AML-193 (cell line): ENCODE results near the gene RUBCNL.

Experiments used
- DNase-seq, 2 experiments: peaks; one replicate each; lab custom pipeline; 2025; lab: John Stamatoyannopoulos, UW

The RUBCNL gene

DNA sequence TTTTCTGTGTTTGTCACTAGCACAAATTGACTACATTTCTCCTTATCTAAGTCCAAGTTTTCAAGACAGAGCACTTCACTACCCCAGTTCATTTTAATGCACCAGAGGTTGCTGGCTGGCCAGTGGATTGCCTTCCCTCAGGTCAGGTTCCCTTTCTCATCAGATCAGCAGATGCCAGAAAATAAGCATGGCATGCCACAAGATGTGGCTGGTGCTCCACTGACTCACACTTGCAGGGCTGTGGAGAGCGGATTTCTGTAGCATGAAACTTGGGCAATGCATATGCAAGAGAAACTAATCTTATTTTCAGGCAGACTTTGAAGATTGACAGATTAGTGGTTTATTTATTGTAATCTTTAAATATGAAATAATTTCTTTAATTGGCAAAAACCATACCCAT, 79.5 kb downstream of the RUBCNL start:
- peak; percentile 20 to 22 for DNase-seq

DNA sequence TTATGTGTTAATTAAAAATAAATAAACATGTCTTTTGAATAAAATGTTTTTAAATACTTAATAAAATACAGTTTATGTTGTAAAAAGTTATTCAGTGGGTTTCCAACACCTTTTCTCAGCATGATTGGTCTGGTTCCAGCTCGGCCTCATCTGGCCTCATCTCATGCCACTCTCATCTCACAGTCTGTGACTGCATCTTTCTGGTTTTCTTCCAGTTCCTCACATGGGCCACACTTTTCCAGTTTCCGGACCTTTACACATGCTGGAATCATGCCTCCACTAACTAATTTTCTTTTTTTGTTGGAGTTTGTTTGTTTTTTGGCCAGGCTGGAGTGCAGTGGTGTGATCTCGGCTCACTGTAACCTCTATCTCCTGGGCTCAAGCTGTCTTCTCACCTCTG, 82.5 kb downstream of the RUBCNL start:
- no peak for DNase-seq

DNA sequence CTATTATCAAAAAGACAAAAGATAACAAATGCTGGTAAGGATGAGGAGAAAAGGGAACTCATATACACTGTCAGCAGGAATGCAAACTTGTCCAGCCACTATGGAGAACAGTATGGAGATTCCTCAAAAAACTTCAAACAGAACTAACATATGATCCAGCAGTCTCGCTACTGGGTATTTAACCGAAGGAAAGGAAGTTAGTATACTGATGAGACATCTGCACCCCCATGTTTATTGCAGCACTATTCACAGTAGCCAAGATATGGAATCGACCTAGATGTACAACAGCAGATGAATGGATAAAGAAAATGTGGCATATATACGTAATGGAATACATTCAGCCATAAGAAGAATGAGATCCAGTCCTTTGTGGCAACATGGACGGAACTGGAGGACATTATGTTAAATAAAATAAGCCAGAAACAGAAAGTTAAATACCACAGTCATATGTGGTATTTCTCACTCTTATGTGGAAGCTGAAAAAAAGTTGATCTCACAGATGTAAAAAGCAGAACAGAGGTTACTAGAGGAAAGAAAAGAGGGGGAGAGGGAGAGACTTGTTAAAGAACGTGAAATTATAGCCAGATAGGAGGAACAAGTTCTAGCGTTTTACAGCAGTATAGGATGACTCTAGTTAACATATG, 83.2 kb downstream of the RUBCNL start:
- DNase-seq: peak; percentile 76 to 77

DNA sequence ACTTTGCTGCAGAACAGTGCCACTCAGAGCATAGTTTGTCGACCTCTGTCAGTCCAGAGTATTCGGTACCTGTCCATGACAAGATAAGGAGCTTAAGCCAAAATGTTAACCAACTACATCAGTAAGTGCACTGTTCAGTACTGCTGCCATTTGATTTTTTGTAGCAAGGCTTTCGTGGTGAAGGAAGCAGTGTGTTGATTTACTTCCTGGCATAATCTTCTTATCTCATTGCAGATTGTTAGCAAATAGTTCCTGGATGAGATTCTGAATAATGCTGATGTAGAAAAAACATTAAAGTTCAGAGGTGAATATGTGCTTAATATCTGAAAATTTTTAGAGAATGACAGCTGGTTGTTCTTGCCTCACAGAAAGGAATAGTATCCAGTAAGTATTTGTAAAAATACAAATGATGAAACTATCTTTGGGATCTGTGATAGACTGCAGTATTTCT, 89.7 kb downstream of the RUBCNL start:
- DNase-seq: no peak

DNA sequence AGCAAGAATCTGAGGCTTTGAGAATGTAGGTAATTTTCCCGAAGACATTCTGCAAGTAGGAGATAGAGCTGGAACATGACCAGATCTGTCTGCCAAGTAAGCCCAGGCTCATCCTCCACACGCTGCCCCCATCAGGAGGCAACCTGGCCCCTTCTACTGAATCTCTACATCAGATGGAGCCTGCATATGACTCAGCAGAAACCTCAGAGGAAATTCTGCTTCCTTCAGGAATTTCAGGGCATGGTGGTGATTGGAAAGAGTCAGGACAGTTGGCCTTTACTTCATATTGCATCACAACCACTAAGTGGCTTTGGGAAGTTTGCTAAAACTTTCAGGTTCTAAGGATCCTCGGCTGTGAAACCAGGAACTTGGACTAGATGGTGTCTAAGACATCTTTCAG, 90.1 kb downstream of the RUBCNL start:
- DNase-seq: no peak

DNA sequence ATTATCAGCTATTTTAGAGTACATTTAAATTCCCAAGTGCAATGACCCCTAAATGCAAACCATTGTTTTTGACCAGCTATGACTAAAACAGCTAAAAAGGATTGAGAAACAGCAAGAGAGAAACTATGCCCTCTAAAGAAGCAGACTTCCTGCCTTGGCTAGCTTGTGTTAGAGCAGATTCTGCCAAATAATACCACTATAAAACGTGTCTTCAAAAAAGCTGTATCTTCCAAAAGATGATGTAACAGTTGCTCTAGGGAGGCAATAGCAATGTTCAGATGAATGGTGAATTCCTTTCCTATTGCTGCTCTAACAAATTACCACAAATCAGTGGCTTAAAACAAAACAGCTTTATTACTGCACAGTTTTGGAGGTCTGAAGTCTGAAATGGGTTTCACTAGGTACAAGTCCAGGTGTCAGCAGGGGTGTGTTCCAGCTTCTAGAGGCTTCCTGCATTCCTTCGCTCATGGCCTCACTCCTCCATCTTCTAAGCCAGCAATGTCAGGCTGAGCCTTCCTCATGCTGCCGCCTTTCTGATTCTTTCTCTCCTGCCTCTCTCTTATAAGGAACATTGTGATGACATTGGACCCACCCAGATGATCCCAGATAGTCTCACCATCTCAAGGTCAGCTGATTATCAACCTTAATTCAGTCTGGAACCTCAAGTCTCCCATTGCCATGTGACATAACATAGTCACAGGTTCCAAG, 90.8 kb downstream of the RUBCNL start:
- DNase-seq: peak; percentile 99 to 100

DNA sequence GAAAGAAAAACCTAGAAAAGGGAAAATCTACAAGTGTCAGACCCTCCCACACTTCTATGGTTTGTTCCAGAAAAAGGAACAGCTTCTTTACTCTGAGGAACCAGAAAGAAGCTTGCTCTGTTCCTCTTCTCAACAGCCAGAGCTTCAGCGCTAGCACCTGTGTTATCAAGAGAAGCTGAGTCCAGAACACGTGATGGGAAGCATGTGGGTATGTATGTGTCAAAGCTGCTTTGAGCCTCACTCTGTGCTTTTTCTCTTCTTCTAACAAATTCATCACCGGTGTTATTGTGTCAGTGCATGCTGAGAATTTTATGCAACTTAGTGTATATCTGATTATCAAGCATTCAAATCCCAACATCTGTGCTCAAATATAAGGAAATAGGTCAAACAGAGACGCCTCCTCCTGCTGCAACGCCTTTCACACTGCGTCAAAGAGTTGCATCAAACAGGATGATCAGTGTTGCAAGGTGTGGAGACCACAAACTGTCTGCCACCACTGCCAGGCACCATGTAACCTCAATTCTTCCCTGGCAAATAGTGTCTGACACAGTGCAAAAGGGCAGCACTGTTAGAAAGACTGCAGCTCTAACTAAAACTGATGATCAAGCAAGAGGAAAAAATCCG, 91.4 kb downstream of the RUBCNL start:
- peak; percentile 100 for DNase-seq

DNA sequence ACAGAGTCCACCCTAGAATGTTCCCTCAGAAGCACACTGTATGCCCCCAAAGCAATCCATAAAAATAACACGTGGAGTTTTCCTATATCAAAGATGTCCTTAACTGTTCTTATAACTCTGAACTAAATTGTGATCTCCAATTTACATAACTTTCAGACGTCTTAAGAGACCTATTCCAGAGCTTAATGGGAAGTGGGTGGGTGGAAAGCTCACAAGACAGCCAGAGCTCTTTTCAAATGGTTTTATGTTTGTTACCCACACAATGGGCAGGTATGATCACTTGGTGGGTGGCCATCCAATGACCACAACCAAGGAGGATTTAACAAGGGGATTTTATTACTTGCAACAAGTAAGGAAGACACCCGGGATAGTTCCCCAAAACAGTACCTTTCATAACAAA, 93.6 kb downstream of the RUBCNL start:
- DNase-seq: no peak
